ENCODE results near the gene SNURF. TPM values are rescaled to one million over a fixed set of nuclear protein-coding genes. Genes with fewer than 3 reads are reported as not detected.
"Not testable (repeated sequence)": the region's sequence is repeated elsewhere in the genome, so short reads cannot be mapped to it uniquely, and the experiment has no call there.

SNURF gene
- polyA plus RNA-seq, 10 donors, result 11.7 to 51.4 (median 26.8) TPM

DNA sequence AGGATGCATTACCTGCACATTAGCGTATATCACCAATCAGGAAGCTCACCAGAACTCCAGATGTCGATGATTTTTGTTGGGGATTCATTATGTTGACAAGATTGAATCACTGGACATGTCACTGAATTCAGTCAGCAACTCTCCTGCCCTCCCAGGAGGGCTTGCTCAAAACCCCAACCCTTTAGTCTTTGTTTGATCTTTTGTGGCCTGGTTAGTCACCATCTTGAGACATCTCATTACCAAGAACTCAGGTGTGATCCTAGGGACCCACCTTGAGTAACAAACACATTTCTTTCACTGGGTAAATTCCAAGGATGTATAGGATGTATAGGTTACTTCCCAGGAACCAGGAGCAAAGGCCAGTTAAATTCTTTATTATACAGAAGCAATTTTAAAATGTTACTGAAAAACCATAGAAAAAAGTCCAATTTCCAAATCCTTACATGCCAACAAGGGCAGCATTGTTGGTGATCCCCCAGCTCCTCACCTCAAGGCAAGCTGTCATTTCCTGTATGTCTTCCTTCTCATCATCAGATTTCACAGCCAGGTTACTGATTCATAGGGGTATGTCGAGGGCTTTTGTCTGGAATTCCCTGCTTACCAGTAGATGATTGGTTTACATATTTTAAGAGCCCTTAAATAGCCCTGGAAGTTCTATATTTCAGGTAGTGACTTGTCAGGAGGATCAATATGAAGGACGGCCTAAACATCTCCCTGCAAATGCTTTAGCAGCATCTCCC lies 11.7 kb downstream of the SNURF start:
- no peak for DNase-seq

GRCh38 chr15:24971052-24971451 lies 16.3 kb downstream of the SNURF start:
- no peak for DNase-seq

GRCh38 chr15:24971772-24972171 lies 17.0 kb downstream of the SNURF start:
- no peak for DNase-seq

GRCh38 chr15:24972707-24973106 lies 17.9 kb downstream of the SNURF start:
- not testable (repeated sequence) for DNase-seq

DNA sequence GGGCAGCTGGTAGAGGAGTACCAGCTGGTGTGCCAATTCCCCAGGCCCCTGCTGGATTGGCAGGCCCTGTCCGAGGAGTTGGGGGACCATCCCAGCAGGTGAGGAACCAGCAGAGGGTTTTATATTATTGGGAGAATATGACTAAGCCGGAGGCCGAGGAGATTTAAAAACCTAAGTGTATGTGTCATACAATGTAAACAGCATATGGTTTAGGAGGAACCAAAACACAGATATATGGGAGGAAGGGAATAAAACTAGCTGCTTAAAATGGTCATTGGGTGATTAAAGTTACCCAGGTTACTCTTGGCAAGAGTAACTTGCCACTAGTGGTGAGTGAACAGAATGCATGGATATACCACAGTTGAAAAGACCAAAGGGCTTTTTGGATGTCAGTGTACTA lies 22.1 kb downstream of the SNURF start:
- DNase-seq, result no peak

DNA sequence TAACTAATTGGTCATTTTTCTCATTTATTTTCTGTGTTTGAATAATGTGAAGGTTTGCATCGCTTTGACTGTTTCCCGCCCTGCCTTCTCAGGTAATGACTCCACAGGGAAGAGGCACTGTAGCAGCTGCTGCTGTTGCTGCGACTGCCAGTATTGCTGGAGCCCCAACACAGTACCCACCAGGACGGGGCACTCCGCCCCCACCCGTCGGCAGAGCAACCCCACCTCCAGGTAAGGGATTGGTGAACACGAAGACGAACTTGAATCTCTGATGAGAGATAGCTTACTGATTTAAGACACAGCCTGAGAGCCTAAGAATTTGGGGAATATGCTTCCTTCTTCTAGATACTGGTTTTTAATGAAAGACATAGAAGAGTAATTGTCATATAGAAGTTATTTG lies 22.9 kb downstream of the SNURF start:
- DNase-seq, result no peak

GRCh38 chr15:24985224-24985623 lies 30.4 kb downstream of the SNURF start:
- DNase-seq, result no peak

DNA sequence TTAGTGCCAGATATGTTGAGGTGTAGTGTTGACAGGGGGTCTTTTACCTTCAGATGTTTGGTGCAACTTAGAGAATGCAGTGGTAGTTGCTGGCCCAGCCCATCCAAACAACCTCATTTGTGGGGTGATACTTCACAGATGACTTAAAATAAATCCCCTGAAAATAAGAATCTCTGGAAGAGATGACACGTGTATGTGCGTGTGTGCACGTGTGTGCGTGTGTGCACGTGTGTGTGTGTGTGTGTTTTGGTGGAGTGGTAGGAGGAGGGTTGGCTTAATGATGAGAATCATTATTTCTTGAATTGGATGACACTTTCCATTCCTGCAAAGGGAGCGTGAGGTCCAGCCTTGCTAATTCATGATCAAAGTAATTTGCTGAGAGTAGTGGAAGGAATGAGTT lies 31.9 kb downstream of the SNURF start:
- DNase-seq, result no peak

Other genes with a start within 250 kb of the SNURF start
- gene SNRPN, start within 50 bp of the SNURF start, polyA plus RNA-seq (ENCODE audit: insufficient read length in 10 of 10), result 100 to 1,000 TPM; 169 to 227 (median 191) TPM